ENCODE data around the gene FILIP1L.

DNA sequence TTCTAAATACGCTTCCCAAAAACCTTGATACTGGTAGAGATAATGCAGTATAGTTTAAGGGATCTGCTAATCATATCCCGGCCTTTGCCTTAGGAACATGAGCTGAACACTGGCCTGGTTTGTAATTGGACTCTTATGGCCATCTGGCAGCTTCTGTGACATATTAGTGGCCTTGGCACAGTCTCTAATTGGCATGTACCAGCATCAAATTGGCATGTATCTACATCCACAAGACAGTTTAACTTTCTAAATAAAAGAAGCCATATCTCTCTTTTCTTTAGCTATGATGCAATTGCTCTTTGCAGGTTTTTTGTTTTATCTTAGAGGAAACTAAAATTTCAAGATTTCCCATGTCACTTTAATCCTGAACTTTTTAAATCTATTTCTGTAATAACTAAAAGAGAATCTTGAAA is 44.6 kb upstream of the FILIP1L start:
- TF ChIP-seq, protein P1, sequence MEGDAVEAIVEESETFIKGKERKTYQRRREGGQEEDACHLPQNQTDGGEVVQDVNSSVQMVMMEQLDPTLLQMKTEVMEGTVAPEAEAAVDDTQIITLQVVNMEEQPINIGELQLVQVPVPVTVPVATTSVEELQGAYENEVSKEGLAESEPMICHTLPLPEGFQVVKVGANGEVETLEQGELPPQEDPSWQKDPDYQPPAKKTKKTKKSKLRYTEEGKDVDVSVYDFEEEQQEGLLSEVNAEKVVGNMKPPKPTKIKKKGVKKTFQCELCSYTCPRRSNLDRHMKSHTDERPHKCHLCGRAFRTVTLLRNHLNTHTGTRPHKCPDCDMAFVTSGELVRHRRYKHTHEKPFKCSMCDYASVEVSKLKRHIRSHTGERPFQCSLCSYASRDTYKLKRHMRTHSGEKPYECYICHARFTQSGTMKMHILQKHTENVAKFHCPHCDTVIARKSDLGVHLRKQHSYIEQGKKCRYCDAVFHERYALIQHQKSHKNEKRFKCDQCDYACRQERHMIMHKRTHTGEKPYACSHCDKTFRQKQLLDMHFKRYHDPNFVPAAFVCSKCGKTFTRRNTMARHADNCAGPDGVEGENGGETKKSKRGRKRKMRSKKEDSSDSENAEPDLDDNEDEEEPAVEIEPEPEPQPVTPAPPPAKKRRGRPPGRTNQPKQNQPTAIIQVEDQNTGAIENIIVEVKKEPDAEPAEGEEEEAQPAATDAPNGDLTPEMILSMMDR (IDR thresholded peaks at IDR 0.05 in 2 of 3, conservative IDR thresholded peaks at IDR 0.05 in 1 of 3; ENCODE audit: borderline replicate concordance in 1 of 3, insufficient read depth in 1 of 3, low read depth in 2 of 3, low read length in 2 of 3): no peak
- TF ChIP-seq EZH2 (IDR thresholded peaks at IDR 0.05): no peak
- no peak for TF ChIP-seq FOSL1 (IDR thresholded peaks at IDR 0.05; ENCODE audit: low read depth)
- no peak for TF ChIP-seq POLR2A (IDR thresholded peaks at IDR 0.05; ENCODE audit: borderline replicate concordance, extremely low read depth, insufficient read depth, insufficient read length)
- no peak for TF ChIP-seq POLR2AphosphoS5 (IDR thresholded peaks at IDR 0.05; ENCODE audit: low read depth, low read length)
- TF ChIP-seq CEBPB (IDR thresholded peaks at IDR 0.05; ENCODE audit: low read depth): no peak
- no peak for TF ChIP-seq YY1 (IDR thresholded peaks at IDR 0.05; ENCODE audit: extremely low read depth, insufficient replicate concordance, low read depth, low read length)
- no peak for TF ChIP-seq ELF1 (IDR thresholded peaks at IDR 0.05; ENCODE audit: borderline replicate concordance, low read depth)
- no peak for TF ChIP-seq ZNF274 (IDR thresholded peaks at IDR 0.05; ENCODE audit: low read depth, low read length)

Data from HCT116 (cell line).